SK-N-SH treated with all-trans-retinoic acid at 6 μM for 48 hours (cell line): ENCODE data around the gene TMEM107.

Source experiments
- ATAC-seq: fragments of 200-7000 bp; cut with Tn5 transposase; 3 replicates; pipeline ENCODE4 v1.9.1; 2020; ENCODE audit warnings: mild to moderate bottlenecking, moderate library complexity
- ARNTL ChIP-seq: fragments of 450-650 bp; formaldehyde crosslinking; IDR thresholded peaks from 2 replicates; pipeline ENCODE4 v1.5.0; 2020; ENCODE audit warnings: low read depth, mild to moderate bottlenecking, moderate library complexity, borderline replicate concordance
- BACH2 ChIP-seq: fragments of 250-450 bp; sonication (Bioruptor Pico); IDR thresholded peaks from 2 replicates; pipeline ENCODE4 v1.9.0; 2021; ENCODE audit warnings: mild to moderate bottlenecking, borderline replicate concordance
- CREB5 ChIP-seq: fragments of 250-450 bp; sonication (Bioruptor Pico); IDR thresholded peaks from 2 replicates; pipeline ENCODE4 v1.5.1; 2020; ENCODE audit warnings: low read depth, mild to moderate bottlenecking, moderate library complexity
- CSDC2 ChIP-seq: fragments of 250-450 bp; sonication (Bioruptor Pico); IDR thresholded peaks from 2 replicates; pipeline ENCODE4 v1.5.0; 2020; ENCODE audit warnings: mild to moderate bottlenecking, moderate library complexity
- CSRNP3 ChIP-seq: fragments of 250-450 bp; sonication (Bioruptor Pico); IDR thresholded peaks from 2 replicates; pipeline ENCODE4 v1.5.1; 2021; ENCODE audit warnings: mild to moderate bottlenecking, moderate library complexity
- ESRRG ChIP-seq: fragments of 250-450 bp; sonication (Bioruptor Pico); IDR thresholded peaks from 2 replicates; pipeline ENCODE4 v1.6.1; 2021; ENCODE audit warnings: mild to moderate bottlenecking
- GLIS3 ChIP-seq: fragments of 250-450 bp; sonication (Bioruptor Pico); IDR thresholded peaks from 2 replicates; pipeline ENCODE4 v1.5.0; 2020; ENCODE audit warnings: mild to moderate bottlenecking, moderate library complexity
- ISL1 ChIP-seq: fragments of 250-450 bp; sonication (Bioruptor Pico); IDR thresholded peaks from 2 replicates; pipeline ENCODE4 v2.1.2; 2022; ENCODE audit warnings: mild to moderate bottlenecking, moderate library complexity
- OSR1 ChIP-seq: fragments of 250-450 bp; sonication (Bioruptor Pico); IDR thresholded peaks from 2 replicates; pipeline ENCODE4 v1.8.0; 2022; ENCODE audit warnings: moderate library complexity, mild to moderate bottlenecking, inconsistent platforms
- PATZ1 ChIP-seq: fragments of 250-450 bp; sonication (Bioruptor Pico); IDR thresholded peaks from 2 replicates; pipeline ENCODE4 v1.8.0; 2020; ENCODE audit warnings: mild to moderate bottlenecking, moderate library complexity, borderline replicate concordance
- POU6F1 ChIP-seq: fragments of 250-450 bp; sonication (Bioruptor Pico); IDR thresholded peaks from 2 replicates; pipeline ENCODE4 v1.8.0; 2021; ENCODE audit warnings: low read depth, mild to moderate bottlenecking, moderate library complexity, borderline replicate concordance
- PPARA ChIP-seq: fragments of 250-450 bp; sonication (Bioruptor Pico); IDR thresholded peaks from 2 replicates; pipeline ENCODE4 v1.5.0; 2020; ENCODE audit warnings: mild to moderate bottlenecking, borderline replicate concordance
- RARB ChIP-seq: fragments of 250-450 bp; sonication (Bioruptor Pico); IDR thresholded peaks from 2 replicates; pipeline ENCODE4 v1.8.0; 2021; ENCODE audit warnings: mild to moderate bottlenecking, moderate library complexity
- SNAI2 ChIP-seq: fragments of 250-450 bp; sonication (Bioruptor Pico); IDR thresholded peaks from 2 replicates; pipeline ENCODE4 v1.5.0; 2020; ENCODE audit warnings: mild to moderate bottlenecking, moderate library complexity
- TCF4 ChIP-seq: fragments of 250-450 bp; sonication (Bioruptor Pico); IDR thresholded peaks from 2 replicates; pipeline ENCODE4 v1.8.0; 2021; ENCODE audit warnings: mild to moderate bottlenecking, moderate library complexity, borderline replicate concordance
- TOX ChIP-seq: fragments of 250-450 bp; sonication (Bioruptor Pico); IDR thresholded peaks from 2 replicates; pipeline ENCODE4 v1.8.0; 2021; ENCODE audit warnings: mild to moderate bottlenecking, moderate library complexity, borderline replicate concordance
- TSHZ2 ChIP-seq: fragments of 250-450 bp; sonication (Bioruptor Pico); IDR thresholded peaks from 2 replicates; pipeline ENCODE4 v1.5.0; 2020; ENCODE audit warnings: mild to moderate bottlenecking, moderate library complexity
- ZC3H10 ChIP-seq: fragments of 250-450 bp; sonication (Bioruptor Pico); IDR thresholded peaks from 2 replicates; pipeline ENCODE4 v1.5.1; 2021; ENCODE audit warnings: mild to moderate bottlenecking, moderate library complexity
- ZFP3 ChIP-seq: fragments of 250-450 bp; sonication (Bioruptor Pico); IDR thresholded peaks from 2 replicates; pipeline ENCODE4 v1.5.0; 2020; ENCODE audit warnings: mild to moderate bottlenecking, moderate library complexity
- ZFP30 ChIP-seq: fragments of 450-650 bp; formaldehyde crosslinking; IDR thresholded peaks from 2 replicates; pipeline ENCODE4 v1.5.0; 2022; ENCODE audit warnings: mild to moderate bottlenecking, moderate library complexity
- ZNF565 ChIP-seq: fragments of 450-650 bp; formaldehyde crosslinking; conservative IDR thresholded peaks from 2 replicates; pipeline ENCODE4 v1.5.0; 2020; ENCODE audit warnings: low read depth, mild to moderate bottlenecking, moderate library complexity
- ZNF70 ChIP-seq: fragments of 450-650 bp; formaldehyde crosslinking; IDR thresholded peaks from 2 replicates; pipeline ENCODE4 v1.5.0; 2020; ENCODE audit warnings: mild to moderate bottlenecking, moderate library complexity
- ZNF8 ChIP-seq: fragments of 450-650 bp; formaldehyde crosslinking; IDR thresholded peaks from 2 replicates; pipeline ENCODE4 v1.5.0; 2020; ENCODE audit warnings: mild to moderate bottlenecking, moderate library complexity

Gene TMEM107

GRCh38 chr17:8142887-8143580 is 33.1 kb downstream of the TMEM107 start:
- no peak for ATAC-seq
- no peak for TF ChIP-seq BACH2 (CRISPR knock-in tag)
- TF ChIP-seq CSDC2 (CRISPR knock-in tag): no peak
- TF ChIP-seq ZNF8 (CRISPR knock-in tag): no peak
- TF ChIP-seq POU6F1: no peak
- no peak for TF ChIP-seq PPARA (CRISPR knock-in tag)
- TF ChIP-seq TSHZ2 (CRISPR knock-in tag): no peak
- no peak for TF ChIP-seq TCF4 (CRISPR knock-in tag)
- no peak for TF ChIP-seq ESRRG (CRISPR knock-in tag)
- no peak for TF ChIP-seq TOX (CRISPR knock-in tag)
- TF ChIP-seq ZC3H10 (CRISPR knock-in tag): no peak
- TF ChIP-seq OSR1 (CRISPR knock-in tag): no peak
- no peak for TF ChIP-seq CSRNP3 (CRISPR knock-in tag)
- no peak for TF ChIP-seq ZFP3 (CRISPR knock-in tag)
- no peak for TF ChIP-seq ZNF565 (CRISPR knock-in tag)
- no peak for TF ChIP-seq ZFP30

GRCh38 chr17:8142158-8142886 is 33.9 kb downstream of the TMEM107 start:
- TF ChIP-seq RARB (CRISPR knock-in tag) (no peak), ZFP3 (CRISPR knock-in tag) (no peak), CSRNP3 (CRISPR knock-in tag) (no peak), PATZ1 (no peak), ZFP30 (no peak), ZC3H10 (CRISPR knock-in tag) (no peak), ISL1 (CRISPR knock-in tag) (no peak), OSR1 (CRISPR knock-in tag) (no peak), ARNTL (CRISPR knock-in tag) (no peak), GLIS3 (CRISPR knock-in tag) (no peak), SNAI2 (CRISPR knock-in tag) (no peak), POU6F1 (no peak), ZNF70 (CRISPR knock-in tag) (no peak), ESRRG (CRISPR knock-in tag) (no peak), ZNF8 (CRISPR knock-in tag) (no peak), CREB5 (CRISPR knock-in tag) (no peak), ZNF565 (CRISPR knock-in tag) (no peak), BACH2 (CRISPR knock-in tag) (no peak), TCF4 (CRISPR knock-in tag) (no peak)
- no peak for ATAC-seq
